ENCODE measurements around the gene ACP6.

GRCh38 chr1:147633759-147634158 is 36.6 kb downstream of the ACP6 start:
- no peak for TF ChIP-seq ZNF263 (CRISPR knock-in tag; IDR thresholded peaks at IDR 0.05; ENCODE audit: low read depth)
- no peak for TF ChIP-seq PREB (CRISPR knock-in tag; IDR thresholded peaks at IDR 0.05; ENCODE audit: borderline replicate concordance)

All from WTC11 (cell line).